ENCODE results near the gene WNT7B. TPM values are rescaled to one million over a fixed set of nuclear protein-coding genes. Genes with fewer than 3 reads are reported as not detected.
A peak's percentile ranks its signal among the peaks of the same experiment; 100 is the strongest.

WNT7B gene
- total RNA-seq, 1 donor from 2014 or later = 8.4 TPM

GRCh38 chr22:45925811-45926351, 51.1 kb downstream of the WNT7B start:
- no peak for ATAC-seq

DNA sequence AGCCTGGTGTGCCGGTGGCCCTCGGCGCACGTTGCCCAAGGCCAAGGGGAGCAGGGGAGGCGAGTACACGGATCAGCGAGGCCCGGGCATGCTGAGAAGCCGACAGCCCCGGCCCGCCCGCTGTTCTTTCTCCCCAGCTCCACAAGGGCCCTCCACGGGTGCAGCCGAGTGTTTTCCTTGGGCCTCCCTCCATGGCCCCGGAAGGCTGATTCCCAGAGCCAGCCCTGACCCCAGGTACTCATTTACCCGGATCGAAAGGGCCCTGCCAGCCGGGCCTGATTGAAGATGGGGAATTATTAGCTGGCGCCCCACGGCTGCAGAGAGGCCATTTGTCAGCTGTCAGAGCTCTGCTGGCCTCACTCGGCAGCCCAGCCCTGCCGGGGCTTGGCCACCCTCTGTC, 53.1 kb downstream of the WNT7B start:
- ATAC-seq = no peak

- ATAC-seq = no peak
These were observed 53.8 kb downstream of the WNT7B start for GRCh38 chr22:45923212-45923611.

- no peak for ATAC-seq
These were observed 54.3 kb downstream of the WNT7B start for GRCh38 chr22:45922661-45923060.

DNA sequence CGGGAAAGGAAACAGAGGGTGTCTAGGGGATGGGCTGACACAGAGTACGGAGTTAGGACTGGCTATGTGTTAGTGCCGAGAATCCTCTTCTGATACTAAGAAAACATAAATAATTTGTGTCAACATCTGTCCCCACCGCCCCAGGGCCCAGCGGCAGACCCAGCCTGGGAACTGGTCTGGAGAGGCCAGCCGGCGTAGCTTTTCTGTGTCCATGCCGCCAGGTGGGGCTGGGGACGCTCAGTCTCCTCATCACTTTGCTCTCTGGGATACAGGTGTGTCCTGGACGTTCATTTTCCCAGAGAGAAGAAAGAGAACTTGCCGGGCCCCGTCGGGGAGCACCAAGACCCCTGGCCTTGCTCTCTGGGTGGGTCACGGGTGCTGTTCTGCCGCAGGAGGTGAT, 54.7 kb downstream of the WNT7B start:
- no peak for ATAC-seq

GRCh38 chr22:45919504-45920286, 57.3 kb downstream of the WNT7B start:
- ATAC-seq = peak; percentile 72

DNA sequence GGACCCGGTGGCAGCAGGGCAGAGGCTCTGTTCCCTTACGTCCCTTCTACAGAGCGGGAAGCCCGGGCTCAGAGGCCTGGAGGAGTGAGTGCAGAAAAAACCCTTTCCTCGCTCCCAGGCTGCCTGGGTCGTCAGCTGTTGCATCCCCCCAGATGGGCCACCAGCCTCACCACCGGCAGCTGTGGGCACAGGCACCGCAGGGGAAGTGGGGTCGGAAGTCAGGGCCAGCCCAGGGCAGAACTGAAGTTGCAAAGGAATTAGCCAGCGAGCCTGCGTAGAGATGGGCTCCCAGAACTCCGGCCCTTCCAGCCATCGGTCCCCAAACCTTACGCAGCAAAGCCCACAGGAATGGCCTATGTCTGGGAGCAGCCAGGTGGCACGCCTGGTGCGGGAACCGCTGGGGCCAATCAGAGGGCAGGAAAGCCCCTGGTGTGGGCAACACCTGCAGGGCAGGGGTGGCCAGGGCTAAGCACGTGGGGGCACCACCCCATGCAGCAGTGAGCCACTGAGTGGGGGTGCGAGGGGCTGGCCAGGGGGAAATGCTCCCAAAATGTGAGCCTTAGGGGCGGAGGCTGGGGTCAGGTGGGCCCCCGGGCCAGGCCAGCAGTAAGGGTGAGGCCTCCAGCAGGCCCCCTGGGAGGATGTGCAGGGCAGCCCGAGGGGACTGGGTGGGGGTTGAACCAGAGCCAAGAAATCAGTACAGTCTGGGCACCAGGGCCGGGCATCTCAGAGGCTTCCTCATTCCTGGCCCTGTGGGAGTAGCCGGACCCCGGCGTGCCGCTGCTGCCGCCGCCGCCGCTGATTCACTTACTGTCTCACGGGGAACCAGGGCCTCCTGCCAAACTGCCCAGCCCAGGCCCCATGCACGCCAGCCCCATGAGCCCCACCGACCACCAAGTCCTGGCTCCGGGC, 58.2 kb downstream of the WNT7B start:
- ATAC-seq = peak; percentile 70

DNA sequence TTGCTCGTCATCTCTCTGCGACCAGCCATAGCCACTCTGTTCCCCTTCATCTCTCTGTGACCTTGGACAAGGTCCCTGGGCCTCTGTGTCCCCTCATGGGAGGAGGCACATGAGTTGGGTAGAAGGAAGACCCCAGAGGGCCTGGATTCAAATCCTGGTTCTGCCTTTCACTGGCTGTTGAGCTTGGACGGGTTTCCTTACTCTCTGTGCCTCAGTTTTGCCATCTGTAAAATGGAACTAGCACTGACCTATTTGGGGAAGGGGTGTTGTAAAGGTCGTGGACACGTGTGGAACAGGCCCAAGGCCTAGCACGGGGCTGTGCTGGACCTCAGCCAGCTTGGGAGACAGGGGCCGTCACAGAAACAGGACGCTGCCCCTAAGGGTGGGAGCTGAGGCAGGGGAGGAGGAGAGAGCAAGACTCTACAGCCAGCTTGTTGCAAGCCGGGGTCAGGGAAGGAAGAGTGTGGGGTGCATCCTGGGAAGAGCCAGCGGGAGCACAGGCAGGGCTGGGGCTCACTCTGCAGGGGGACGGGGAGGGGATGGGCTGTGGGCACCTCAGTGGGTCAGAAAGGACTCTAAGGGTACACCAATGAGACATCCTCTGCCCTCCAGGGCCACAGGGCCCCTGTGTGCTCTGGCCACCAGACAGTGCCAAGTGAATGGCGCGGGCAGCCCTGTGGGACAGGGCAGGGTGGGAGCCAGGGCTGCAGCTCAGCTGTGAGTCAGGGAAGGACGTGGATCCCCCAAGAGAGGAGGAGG, 59.1 kb downstream of the WNT7B start:
- no peak for ATAC-seq

- ATAC-seq = no peak
These were observed 59.8 kb downstream of the WNT7B start for GRCh38 chr22:45917146-45917545.

- no peak for ATAC-seq
These were observed 60.4 kb downstream of the WNT7B start for GRCh38 chr22:45916515-45916914.

GRCh38 chr22:45915841-45916240, 61.1 kb downstream of the WNT7B start:
- no peak for ATAC-seq

GRCh38 chr22:45915151-45915550, 61.8 kb downstream of the WNT7B start:
- ATAC-seq = no peak

DNA sequence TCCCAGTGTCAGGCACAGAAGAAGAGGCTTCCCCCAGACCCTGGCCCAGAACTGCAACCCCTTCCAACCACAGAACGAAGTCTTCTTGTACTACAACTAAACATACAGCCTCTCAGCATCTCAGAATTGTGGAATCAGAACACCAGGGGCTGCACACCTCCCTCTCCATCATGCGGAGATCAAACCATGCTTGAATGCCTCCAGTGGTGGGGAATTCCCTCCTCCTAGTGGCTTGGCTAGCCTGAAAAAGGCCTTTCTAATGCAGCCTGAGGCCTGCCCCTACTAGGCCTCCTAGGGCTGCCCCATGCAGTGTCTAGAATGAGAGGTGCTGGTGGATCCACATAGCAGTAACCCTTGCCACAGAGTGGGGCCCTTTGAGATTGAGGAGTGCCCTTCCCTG, 62.7 kb downstream of the WNT7B start:
- no peak for ATAC-seq

GRCh38 chr22:45912910-45913309, 64.1 kb downstream of the WNT7B start:
- ATAC-seq = no peak

DNA sequence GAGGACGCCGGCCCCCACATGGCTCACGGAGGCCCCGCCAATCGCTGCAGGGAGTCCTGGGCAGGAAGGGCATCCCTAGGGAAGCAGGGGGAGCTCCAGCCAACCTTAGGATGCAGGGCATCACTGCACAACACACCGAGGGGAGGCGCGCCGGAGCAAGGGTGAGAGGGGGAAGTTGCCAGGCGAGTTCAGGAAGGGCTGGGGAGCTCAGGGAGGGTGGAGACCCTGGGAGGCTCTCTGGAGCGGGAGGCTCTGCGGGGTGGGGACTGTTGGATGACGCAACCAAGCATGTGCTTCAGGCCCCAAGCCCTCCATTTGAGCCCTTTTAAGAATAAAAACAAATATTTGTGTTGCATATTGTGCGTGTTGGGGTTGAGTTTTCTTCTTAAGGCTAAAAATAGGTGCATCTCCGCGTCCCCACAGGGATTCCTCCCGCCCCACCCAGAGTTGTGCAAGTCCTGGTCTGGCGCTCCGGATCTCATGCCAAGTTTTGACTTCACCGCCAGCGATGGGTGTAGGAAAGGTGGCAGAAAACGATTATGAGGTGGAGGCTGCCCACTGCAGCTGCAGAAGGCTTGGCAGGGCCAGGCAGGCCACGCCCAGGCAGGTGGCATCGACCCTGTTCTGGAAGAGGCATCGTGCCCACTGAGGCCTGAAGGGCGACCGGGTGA, 65.2 kb downstream of the WNT7B start:
- ATAC-seq = peak; percentile 63

- ATAC-seq = no peak
These were observed 66.0 kb downstream of the WNT7B start for GRCh38 chr22:45910928-45911467.

GRCh38 chr22:45908961-45909360, 68.0 kb downstream of the WNT7B start:
- ATAC-seq = no peak

DNA sequence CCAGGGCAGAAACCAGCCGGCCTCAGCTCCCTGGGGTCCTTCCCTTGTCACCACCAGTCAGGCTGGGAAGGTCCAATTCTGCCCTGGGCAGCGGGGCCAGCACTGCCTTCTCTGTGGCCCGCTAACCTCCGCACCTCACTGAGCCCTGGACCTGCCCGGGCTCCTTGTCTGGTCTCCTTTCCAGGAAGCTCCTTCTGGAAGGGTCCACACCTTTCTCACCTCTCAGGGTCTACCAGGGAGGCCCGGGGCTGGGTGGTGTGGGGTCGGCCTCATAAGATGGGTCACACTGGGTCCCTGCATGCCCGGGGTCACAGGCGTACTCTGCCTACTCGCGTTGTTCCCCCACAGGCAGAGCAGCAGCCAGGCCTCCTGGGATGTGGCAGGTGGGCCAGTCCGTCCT, 69.0 kb downstream of the WNT7B start:
- ATAC-seq = no peak

GRCh38 chr22:45907378-45907777, 69.6 kb downstream of the WNT7B start:
- no peak for ATAC-seq

- no peak for ATAC-seq
These were observed 70.0 kb downstream of the WNT7B start for GRCh38 chr22:45906946-45907345.

DNA sequence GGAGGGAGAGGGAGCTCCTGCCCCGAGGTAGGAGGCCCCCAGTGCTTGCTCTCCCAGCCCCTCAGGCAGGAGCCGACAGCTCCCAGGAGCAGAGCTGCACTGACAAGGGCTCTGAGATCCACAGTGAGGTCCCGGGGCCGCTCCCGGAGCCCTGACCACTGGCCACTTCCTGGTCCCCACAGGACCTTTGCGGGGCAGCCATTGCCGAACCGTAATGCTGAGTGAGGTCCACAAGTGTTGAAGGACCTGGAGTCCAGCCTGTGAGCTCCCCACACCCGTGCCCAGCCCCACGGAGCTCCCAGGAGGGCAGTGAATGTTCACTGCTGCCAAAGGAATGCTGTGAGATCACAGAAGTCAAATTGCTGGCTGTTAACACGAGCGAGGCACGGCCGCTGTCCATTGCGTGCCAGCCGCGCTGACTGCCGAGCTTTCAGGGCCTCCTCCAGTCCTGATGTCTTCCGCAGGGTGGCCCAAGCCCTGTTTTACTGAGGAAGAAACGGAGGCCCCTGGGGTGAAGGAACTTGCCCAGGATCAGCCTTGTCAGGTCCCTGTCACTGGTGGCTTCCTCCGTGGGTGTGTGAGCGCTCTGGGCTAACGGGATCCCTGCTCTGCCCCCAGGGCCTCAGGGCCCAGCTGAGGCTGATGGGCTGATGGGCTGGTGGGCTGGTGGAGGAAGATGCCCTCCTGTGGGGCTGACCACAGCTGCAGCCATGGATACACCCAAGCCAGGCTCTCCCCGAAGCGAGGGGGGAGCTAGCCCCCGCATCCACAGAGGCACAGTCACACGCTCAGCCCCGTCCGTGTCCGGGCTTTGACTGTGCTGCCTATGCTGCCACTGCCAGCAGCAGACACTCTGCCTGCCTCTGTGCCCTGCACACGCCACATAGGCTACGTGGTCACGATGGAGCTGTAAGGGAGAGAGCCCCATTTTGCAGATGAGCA, 70.8 kb downstream of the WNT7B start:
- no peak for ATAC-seq

All from esophagus mucosa (tissue), 1 donor.